GM21825 (cell line): ENCODE data around the gene SLC13A3.

ENCODE experiments used
- ATAC-seq: cut with Tn5 transposase; IDR thresholded peaks from one replicate; pipeline ENCODE4 v1.9.1; 2021; ENCODE audit warnings: mild to moderate bottlenecking, moderate library complexity; ENCODE audit not compliant: unreplicated experiment

Gene SLC13A3

GRCh38 chr20:46609043-46609442 is 42.2 kb downstream of the SLC13A3 start:
- no peak for ATAC-seq

GRCh38 chr20:46607849-46608497 is 43.3 kb downstream of the SLC13A3 start:
- ATAC-seq, result no peak

DNA sequence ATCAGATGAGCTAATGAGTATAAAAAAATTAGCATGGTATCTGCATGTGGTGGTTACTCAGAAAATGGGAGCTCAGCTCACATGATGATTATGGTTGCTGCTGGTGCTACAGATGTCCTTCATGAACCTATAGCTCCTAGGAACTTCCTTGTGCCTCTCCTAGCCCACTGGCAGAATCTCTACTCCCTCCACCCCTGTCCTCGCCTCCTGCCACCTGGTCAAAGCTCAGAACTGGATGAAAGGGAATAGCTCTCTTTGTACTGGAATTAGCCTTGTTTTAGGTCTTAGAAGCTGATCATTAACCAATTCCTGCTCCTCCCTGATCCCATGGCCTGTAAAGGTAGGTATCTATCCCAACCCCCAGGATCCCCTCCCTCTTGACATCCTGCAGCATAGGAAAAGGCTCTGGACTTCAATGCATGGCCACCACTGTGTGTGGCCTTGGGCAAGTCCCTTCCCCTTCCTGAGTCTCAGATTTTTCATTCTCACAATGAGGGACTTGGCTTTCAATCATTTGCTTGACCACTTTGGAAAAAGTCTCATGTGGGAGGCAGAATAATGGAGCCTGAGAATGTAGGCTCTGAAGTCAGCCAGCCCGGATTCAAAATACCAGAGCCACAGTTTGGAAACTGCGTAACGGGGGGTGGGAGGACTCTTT is 43.9 kb downstream of the SLC13A3 start:
- ATAC-seq, result no peak

DNA sequence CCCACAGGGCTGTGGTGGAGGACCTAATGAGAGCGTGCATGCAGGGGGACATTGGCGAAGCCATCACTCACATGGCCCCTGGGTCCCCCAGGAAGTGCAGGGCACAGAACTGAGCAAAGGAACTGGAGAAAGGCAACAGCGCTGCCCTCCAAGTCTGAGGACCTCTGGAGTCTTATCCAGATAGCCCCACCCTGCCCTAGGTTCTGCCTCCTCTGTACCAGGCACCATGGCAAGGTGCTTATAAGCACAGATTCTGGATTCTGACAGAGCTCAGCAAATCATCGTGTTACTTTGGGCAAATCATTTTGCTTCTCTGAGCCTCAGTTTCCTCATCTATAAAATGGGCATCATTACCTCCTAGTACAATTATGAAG is 44.5 kb downstream of the SLC13A3 start:
- ATAC-seq, result no peak

GRCh38 chr20:46605978-46606816 is 45.1 kb downstream of the SLC13A3 start:
- no peak for ATAC-seq

- ATAC-seq, result no peak
Observed at GRCh38 chr20:46605181-46605580, 46.1 kb downstream of the SLC13A3 start.

GRCh38 chr20:46604551-46605133 is 46.6 kb downstream of the SLC13A3 start:
- no peak for ATAC-seq

DNA sequence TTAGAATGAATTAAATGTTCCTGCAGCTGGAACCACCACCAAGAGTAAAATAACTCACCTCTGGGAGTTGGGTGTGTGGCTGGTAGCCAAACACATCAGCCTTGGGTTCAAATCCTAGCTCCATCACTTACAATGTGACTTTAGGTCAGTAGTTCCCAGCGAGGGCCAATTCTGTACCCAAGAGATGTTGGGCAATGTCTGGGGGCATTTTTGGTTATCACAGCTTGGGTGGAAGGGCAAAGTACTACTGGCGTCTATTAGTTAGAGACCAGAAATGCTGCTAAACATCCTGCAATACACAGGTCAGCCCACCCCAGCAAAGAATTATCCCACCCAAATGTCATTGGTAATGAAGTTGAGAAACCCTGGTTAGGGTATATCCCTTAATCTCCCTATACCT is 48.8 kb downstream of the SLC13A3 start:
- ATAC-seq, result no peak

GRCh38 chr20:46601603-46602122 is 49.6 kb downstream of the SLC13A3 start:
- no peak for ATAC-seq

- ATAC-seq, result no peak
Observed at GRCh38 chr20:46600286-46600752, 50.9 kb downstream of the SLC13A3 start.

DNA sequence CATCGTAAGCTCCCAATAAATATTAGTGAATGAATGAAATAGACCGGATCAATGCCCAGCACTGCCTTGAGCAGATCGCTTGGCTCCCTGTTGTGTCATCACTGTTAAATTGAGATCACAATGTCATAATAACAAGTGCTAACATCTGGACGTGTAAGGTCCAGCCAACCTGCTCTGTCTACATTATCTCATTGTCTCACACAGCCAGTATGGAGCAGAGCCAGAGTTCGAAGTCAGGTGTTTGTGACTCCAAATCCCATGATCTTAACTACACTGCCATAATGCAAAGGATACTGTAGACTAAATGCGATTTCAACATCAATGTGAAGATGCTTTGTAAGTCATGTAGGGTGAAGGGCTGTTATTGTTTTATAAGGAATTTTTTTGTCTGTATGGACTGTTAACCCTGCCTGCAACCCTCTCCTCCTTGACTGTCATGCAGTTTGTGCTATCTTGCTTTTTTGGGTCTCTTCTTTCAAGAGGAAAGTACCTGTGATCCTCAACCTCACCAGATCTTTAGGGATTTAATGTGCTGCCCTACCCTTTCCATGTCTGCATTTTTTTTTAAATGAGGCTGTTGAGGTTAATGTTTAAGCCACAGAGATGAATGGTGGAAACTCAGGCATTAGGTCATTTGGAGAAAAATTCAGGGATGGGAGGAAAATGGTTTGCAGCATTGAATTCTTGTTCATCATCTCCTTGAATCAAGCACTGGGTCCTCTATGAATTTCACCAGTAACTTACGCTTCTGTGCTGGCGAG is 51.9 kb downstream of the SLC13A3 start:
- ATAC-seq, result no peak

DNA sequence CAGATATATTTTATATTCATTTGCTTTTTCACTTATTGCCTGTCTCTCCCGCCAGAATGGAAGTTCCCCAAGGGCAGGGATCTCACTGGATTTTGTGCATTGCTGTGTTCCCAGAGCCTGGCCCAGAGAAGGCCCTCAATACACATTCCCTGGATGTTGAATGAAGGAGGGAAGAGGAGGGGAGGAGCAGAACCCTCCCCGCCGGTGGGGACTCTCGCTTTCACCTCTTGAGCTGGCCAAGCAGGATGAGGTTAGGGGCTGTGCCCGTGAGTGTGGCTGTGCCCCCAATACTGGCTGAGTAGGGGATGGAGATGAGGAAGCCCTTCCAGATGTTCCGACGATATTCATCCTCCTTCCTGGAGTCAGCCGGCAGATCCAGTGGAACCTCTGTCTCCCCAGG is 55.3 kb downstream of the SLC13A3 start:
- ATAC-seq, result no peak

- no peak for ATAC-seq
Observed at GRCh38 chr20:46594725-46595124, 56.5 kb downstream of the SLC13A3 start.

DNA sequence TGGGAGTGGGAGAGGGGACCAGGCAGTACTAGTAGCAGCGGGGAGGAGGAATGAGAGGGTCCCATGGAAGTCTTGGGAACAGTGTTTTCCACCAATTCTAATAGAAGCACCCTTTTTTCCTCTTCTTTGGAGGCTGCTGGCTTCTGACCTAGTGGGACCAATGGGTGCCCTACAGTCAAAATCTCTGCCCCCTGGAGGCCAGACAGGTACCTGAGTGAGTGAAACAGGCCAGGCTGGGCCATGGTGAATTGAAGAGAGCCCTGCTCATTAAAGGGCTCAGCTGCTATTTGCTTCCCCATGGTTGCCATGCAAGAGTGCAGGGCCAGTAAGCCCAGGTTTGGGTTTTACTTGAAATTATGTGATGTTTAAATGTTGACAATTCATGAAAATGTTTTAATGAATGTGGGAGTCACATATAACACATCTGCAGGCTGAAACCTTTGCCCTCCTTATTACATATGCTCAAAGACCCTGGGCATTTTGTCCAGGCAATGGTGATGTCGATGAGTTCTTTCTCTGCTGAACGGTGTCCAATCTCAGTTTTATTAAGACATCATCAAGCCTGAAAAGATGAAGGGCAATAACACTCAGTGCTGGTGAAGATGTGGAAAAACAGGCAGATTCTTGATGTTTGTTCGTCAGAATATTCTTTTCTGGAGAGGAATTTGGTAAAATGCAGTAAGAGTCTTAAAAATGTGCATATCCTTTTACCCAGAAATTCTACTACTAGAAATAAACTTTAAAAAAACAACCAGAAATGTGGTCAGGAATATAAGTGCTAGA is 58.5 kb downstream of the SLC13A3 start:
- no peak for ATAC-seq

DNA sequence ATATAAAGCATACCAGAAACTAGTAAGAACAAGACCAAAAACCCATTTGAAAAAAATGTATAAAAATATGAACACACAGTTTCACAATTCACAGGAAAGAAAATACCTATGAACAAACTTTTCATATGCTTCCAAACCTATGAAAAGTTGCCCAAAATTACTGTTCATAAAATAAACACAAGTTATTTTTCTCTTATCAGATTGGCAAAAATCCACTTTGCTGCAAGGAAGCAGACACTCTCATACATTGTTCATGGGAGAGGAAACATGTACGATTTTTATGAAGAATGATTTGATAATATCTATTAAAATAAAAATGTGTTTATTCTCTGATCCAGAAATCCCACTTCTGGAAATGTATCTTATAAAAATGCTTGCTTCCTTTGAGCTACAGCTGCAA is 60.8 kb downstream of the SLC13A3 start:
- ATAC-seq, result no peak

- no peak for ATAC-seq
Observed at GRCh38 chr20:46588532-46589511, 62.4 kb downstream of the SLC13A3 start.

DNA sequence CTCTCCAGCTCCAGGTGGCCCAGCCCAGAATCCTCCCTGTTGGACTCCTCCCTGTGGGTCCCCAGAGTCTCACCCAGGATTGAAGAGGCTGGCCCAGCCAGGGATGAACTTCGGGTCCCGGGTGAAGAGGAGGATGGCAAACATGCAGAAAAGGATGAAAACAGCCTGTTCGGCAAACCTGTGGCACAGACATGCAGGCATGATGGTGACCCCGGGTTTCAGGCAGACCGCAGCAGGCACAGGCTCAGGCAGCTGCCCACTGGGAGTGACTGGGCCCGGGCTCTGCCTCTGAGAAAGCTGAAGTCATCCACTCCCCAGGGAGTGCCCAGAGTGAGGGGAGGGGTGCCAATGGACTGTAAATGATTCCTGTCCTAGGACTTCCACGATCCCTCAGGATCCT is 63.3 kb downstream of the SLC13A3 start:
- ATAC-seq, result no peak

- no peak for ATAC-seq
Observed at GRCh38 chr20:46586724-46587123, 64.5 kb downstream of the SLC13A3 start.

DNA sequence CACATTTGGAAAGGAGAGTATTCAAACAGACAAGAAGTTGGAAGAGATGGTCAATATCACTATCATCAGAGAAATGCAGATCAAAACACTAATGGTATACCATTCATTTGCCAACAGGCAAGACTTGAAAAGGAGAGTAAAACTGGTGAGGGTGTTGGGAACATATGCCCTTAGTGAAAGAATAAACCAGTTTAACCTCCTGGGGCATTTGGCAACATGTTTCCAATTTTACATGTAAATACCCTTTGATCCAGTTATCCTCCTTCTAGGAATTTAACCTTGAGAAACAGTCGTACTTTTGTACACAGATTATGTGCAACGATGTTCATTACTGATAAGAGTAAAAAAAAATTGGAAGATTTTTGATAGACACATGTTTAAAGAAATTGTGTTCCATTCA is 66.8 kb downstream of the SLC13A3 start:
- ATAC-seq, result no peak
